K562 (cell line): Measurements from ENCODE around the gene ATG14. TPM values are rescaled to one million over a fixed set of nuclear protein-coding genes. Genes with fewer than 3 reads are reported as not detected.
A peak's percentile ranks its signal among the peaks of the same experiment; 100 is the strongest.

Source experiments
- ATF1 ChIP-seq, 2 experiments: fragments of 450-650 bp in 1 of 2; IDR thresholded peaks; 2 replicates each; pipeline ENCODE4 v1.6.1; 2016; ENCODE audit warnings: missing compliant biosample characterization in 1 of 2, missing genetic modification characterization in 1 of 2
- DNMT1 ChIP-seq: fragments of 450-650 bp; IDR thresholded peaks from 2 replicates; pipeline ENCODE4 v1.6.1; 2016; ENCODE audit warnings: antibody characterized with exemption, mild to moderate bottlenecking
- ELF4 ChIP-seq: fragments of 450-650 bp; formaldehyde crosslinking; IDR thresholded peaks from 2 replicates; pipeline ENCODE4 v1.4.0; 2022; ENCODE audit warnings: missing genetic modification characterization
- KAT7 ChIP-seq: sonication (generic); formaldehyde crosslinking; IDR thresholded peaks from 2 replicates; pipeline ENCODE4 v1.8.0; 2022; ENCODE audit warnings: missing genetic modification reagents, mild to moderate bottlenecking, borderline replicate concordance
- L3MBTL2 ChIP-seq: fragments of 450-650 bp; IDR thresholded peaks from 2 replicates; pipeline ENCODE4 v1.6.1; 2016; ENCODE audit warnings: mild to moderate bottlenecking, moderate library complexity
- RFX7 ChIP-seq: fragments of 250-450 bp; sonication (Bioruptor Pico); IDR thresholded peaks from 2 replicates; pipeline ENCODE4 v1.5.1; 2021; ENCODE audit warnings: mild to moderate bottlenecking
- SP1 ChIP-seq: sonication (generic); formaldehyde crosslinking; IDR thresholded peaks from 2 replicates; pipeline ENCODE4 v1.8.1; 2022; ENCODE audit warnings: mild to moderate bottlenecking, missing genetic modification reagents
- SRSF1 ChIP-seq: fragments of 200-400 bp; formaldehyde crosslinking; IDR thresholded peaks from 2 replicates; pipeline ENCODE4 v1.6.1; 2017; ENCODE audit warnings: mild to moderate bottlenecking, low read depth, low read length, moderate library complexity
- TAF1 ChIP-seq: IDR thresholded peaks from 2 replicates; pipeline ENCODE4 v1.6.1; 2011; ENCODE audit warnings: mild to moderate bottlenecking, low read length, moderate library complexity; ENCODE audit not compliant: insufficient read depth, control insufficient read depth, severe bottlenecking; ENCODE audit errors: extremely low read depth
- TOE1 ChIP-seq, 2 experiments: fragments of 450-650 bp in 1 of 2; sonication (generic) in 1 of 2; formaldehyde crosslinking in 1 of 2; IDR thresholded peaks; 2 replicates each; pipeline versions ENCODE4 v1.7.1 to v1.8.0; 2016 to 2022; ENCODE audit warnings: borderline replicate concordance in 2 of 2, mild to moderate bottlenecking in 2 of 2, antibody characterized with exemption in 1 of 2, inconsistent platforms in 1 of 2, low read depth in 1 of 2, missing genetic modification reagents in 1 of 2, moderate library complexity in 1 of 2
- XRCC5 ChIP-seq: fragments of 200-400 bp; formaldehyde crosslinking; IDR thresholded peaks from 2 replicates; pipeline ENCODE4 v1.6.1; 2017; ENCODE audit warnings: low read depth, mild to moderate bottlenecking, low read length
- ZFP36 ChIP-seq: fragments of 150-350 bp; IDR thresholded peaks from 2 replicates; pipeline ENCODE4 v1.6.1; 2018; ENCODE audit warnings: low read length, low read depth; ENCODE audit not compliant: partially characterized antibody
- ZNF197 ChIP-seq: fragments of 200-800 bp; sonication (Bioruptor generic); IDR thresholded peaks from 2 replicates; pipeline ENCODE4 v1.6.1; 2016; ENCODE audit warnings: low read depth, missing genetic modification characterization, missing compliant biosample characterization
- ZNF551 ChIP-seq: fragments of 250-450 bp; sonication (Bioruptor Pico); IDR thresholded peaks from 2 replicates; pipeline ENCODE4 v1.5.0; 2021; ENCODE audit warnings: mild to moderate bottlenecking, moderate library complexity
- ZNF695 ChIP-seq: fragments of 450-650 bp; formaldehyde crosslinking; IDR thresholded peaks from 2 replicates; pipeline ENCODE4 v1.4.0; 2020; ENCODE audit warnings: mild to moderate bottlenecking, moderate library complexity
- ZNF766 ChIP-seq: fragments of 200-800 bp; sonication (Bioruptor generic); conservative IDR thresholded peaks from 2 replicates; pipeline ENCODE4 v1.6.1; 2016; ENCODE audit warnings: missing genetic modification characterization, missing compliant biosample characterization
- polyA plus RNA-seq, 8 experiments: library from polyadenylated mRNA; depleted of rRNA in 4 of 8; stranded (reverse) in 5 of 8; unstranded in 3 of 8; fragments of >200 nt; fragmentation: Nextera tagmentation in 2 of 8; fragmentation: Illumina TruSeq in 1 of 8; extraction: Ambion mirVana in 2 of 8; extraction: Trizol in 1 of 8; gene quantifications; 2 replicates each; pipeline versions ENCODE4 v1.2.1 to v1.2.3, GENCODE V29; 2011 to 2014; ENCODE audit warnings: inconsistent platforms in 1 of 8, missing spikeins in 1 of 8
- total RNA-seq, 7 experiments: library from RNA; depleted of rRNA in 6 of 7; stranded (reverse); fragments of >200 nt in 6 of 7; fragmentation: Illumina TruSeq in 2 of 7; extraction: Trizol in 2 of 7; gene quantifications; 2 replicates each; pipeline versions ENCODE4 v1.2.1 to v1.2.3, GENCODE V29; 2011 to 2021; ENCODE audit warnings: low replicate concordance in 1 of 7
- TF ChIP-seq, protein P1 (sequence below): sonication (generic); formaldehyde crosslinking; IDR thresholded peaks from 2 replicates; pipeline ENCODE4 v1.9.0; 2022; ENCODE audit warnings: mild to moderate bottlenecking, missing genetic modification reagents
- TF ChIP-seq, protein P2 (sequence below): sonication (generic); formaldehyde crosslinking; IDR thresholded peaks from 2 replicates; pipeline ENCODE4 v1.8.1; 2023; ENCODE audit warnings: mild to moderate bottlenecking, missing genetic modification reagents, moderate library complexity
- TF ChIP-seq, protein P3 (sequence below): fragments of 250-450 bp; sonication (Bioruptor Pico); IDR thresholded peaks from 2 replicates; pipeline ENCODE4 v1.8.0; 2022; ENCODE audit warnings: moderate library complexity, mild to moderate bottlenecking, inconsistent platforms
- TF ChIP-seq, protein P4 (sequence below): fragments of 450-650 bp; IDR thresholded peaks from 2 replicates; pipeline ENCODE4 v1.6.1; 2016
- TF ChIP-seq, protein P5 (sequence below): conservative IDR thresholded peaks from 2 replicates; pipeline ENCODE4 v1.6.1; 2011; ENCODE audit warnings: low read depth, mild to moderate bottlenecking, low read length; ENCODE audit not compliant: control insufficient read depth

The ATG14 gene
- total and polyA plus RNA-seq, 9 of the 15 experiments (the other 6 are each of a cell fraction or from before 2014, with no cell fraction given) = 0.55 to 4.2 (median 3.5) TPM

DNA sequence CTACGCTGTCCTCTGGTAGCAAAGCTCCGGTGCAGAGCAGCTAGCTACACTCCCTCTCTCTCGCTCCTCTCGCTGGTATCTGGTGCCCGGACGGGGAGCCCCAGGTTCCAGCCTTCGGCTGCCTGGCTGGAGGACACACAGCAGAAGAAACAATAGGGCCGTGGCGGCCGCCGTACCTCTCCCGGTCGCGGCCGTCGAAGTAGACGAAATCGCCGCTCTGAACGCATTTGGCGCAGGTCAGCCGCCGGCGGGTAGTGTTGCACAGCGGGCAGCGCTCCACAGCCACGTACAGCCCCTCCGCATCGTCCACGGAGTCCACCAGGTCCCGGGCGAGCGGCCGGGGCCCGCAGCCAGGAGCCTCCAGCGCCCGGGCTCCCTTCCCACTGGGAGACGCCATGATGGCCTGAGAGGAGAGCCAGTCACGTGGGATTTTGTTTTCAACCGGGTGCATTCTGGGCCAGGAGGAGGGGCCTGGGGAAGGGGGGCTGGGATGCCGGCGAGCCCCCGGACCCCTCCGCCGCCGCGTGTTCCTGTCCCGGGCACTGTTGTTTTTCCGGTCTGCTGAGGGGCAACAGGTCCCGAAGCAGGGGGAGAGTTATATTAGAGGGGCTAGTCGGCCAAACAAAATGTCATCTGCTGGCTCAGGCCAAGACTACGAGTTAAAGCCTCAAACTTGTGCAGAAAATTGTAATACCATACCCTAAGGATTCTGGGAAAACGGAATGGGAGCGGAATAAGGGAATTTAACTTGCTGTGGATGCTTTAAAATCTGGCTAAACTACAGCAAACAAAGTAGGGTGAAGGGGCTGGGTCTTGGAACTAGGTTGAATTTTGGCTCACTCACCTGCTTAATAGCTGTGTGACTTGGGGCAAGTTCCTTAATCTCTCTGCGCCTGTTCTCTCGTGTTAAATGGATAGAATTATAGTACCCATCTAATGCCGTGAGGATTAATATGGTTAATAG, at the start of gene ATG14 (continued):
- TF ChIP-seq TAF1 (peak; percentile 60), XRCC5 (no peak), RFX7 (CRISPR knock-in tag) (no peak), ELF4 (0 out of 2 replicates have a peak, but pooled peaks have one; percentile 47), L3MBTL2 (peak; percentile 95), ZNF197 (CRISPR knock-in tag) (no peak), TOE1 (IDR thresholded peaks at IDR 0.05; ENCODE audit: borderline replicate concordance) (peak; percentile 68; the same call in 1 of the 2 replicates), TOE1 (CRISPR knock-in tag; IDR thresholded peaks at IDR 0.05; ENCODE audit: borderline replicate concordance, low read depth) (no peak), ATF1 (CRISPR knock-in tag; IDR thresholded peaks at IDR 0.05) (no peak), ATF1 (tag; IDR thresholded peaks at IDR 0.05) (0 out of 2 replicates have a peak, but pooled peaks have one; percentile 38), DNMT1 (no peak), ZNF551 (CRISPR knock-in tag) (no peak), ZNF766 (CRISPR knock-in tag) (peak; percentile 69), ZNF695 (no peak), ZFP36 (peak; percentile 75), SP1 (no peak), SRSF1 (no peak), KAT7 (CRISPR knock-in tag) (peak; percentile 54; the same call in 1 of the 2 replicates)
- TF ChIP-seq, protein P1, sequence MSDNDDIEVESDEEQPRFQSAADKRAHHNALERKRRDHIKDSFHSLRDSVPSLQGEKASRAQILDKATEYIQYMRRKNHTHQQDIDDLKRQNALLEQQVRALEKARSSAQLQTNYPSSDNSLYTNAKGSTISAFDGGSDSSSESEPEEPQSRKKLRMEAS (CRISPR knock-in tag) = peak; percentile 83
- TF ChIP-seq, protein P2, sequence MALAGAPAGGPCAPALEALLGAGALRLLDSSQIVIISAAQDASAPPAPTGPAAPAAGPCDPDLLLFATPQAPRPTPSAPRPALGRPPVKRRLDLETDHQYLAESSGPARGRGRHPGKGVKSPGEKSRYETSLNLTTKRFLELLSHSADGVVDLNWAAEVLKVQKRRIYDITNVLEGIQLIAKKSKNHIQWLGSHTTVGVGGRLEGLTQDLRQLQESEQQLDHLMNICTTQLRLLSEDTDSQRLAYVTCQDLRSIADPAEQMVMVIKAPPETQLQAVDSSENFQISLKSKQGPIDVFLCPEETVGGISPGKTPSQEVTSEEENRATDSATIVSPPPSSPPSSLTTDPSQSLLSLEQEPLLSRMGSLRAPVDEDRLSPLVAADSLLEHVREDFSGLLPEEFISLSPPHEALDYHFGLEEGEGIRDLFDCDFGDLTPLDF (CRISPR knock-in tag) = no peak
- TF ChIP-seq, protein P3, sequence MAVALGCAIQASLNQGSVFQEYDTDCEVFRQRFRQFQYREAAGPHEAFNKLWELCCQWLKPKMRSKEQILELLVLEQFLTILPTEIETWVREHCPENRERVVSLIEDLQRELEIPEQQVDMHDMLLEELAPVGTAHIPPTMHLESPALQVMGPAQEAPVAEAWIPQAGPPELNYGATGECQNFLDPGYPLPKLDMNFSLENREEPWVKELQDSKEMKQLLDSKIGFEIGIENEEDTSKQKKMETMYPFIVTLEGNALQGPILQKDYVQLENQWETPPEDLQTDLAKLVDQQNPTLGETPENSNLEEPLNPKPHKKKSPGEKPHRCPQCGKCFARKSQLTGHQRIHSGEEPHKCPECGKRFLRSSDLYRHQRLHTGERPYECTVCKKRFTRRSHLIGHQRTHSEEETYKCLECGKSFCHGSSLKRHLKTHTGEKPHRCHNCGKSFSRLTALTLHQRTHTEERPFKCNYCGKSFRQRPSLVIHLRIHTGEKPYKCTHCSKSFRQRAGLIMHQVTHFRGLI (CRISPR knock-in tag) = 0 out of 2 replicates have a peak, but pooled peaks have one; percentile 35
- TF ChIP-seq, protein P4, sequence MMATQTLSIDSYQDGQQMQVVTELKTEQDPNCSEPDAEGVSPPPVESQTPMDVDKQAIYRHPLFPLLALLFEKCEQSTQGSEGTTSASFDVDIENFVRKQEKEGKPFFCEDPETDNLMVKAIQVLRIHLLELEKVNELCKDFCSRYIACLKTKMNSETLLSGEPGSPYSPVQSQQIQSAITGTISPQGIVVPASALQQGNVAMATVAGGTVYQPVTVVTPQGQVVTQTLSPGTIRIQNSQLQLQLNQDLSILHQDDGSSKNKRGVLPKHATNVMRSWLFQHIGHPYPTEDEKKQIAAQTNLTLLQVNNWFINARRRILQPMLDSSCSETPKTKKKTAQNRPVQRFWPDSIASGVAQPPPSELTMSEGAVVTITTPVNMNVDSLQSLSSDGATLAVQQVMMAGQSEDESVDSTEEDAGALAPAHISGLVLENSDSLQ = no peak
- TF ChIP-seq, protein P5, sequence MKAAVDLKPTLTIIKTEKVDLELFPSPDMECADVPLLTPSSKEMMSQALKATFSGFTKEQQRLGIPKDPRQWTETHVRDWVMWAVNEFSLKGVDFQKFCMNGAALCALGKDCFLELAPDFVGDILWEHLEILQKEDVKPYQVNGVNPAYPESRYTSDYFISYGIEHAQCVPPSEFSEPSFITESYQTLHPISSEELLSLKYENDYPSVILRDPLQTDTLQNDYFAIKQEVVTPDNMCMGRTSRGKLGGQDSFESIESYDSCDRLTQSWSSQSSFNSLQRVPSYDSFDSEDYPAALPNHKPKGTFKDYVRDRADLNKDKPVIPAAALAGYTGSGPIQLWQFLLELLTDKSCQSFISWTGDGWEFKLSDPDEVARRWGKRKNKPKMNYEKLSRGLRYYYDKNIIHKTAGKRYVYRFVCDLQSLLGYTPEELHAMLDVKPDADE = peak; percentile 84; the same call in 1 of the 2 replicates
